ENCODE results near the gene DLGAP1.

DNA sequence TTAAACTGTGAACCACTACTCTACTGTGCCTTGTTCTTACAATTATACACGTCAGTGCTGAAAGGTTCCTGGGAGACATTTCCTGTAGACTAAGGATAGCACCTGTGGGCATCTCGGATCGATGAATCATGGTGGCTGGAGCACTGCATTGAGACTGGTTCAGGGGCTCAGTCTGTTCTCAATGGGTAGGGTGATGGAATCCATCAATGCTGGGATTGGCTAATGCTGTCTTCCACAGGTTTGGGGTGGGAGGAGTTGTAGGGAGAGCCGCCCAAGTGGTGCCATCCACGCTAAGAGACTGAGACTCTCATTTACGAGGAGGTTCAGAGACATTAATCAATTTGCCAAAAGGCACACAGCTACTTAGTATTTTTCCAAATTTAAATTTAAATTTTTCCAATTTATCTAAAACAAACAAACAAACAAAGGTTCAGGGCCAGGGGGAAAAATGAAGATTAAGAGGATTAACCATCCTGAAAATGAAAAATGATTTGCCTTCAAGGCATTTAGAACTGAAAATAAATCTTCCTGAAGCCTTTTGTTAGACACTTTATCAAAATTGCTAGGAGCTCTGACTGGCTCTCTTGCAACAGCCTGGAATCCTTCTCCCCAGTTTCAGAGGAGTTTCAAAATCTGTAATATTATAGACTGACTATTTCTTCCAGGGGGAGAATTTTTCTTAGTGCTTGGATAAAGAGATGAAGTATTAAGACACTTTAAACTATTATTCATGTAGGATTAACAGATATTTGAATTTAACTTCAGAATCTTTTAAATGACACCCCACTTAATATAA, 645.9 kb downstream of the DLGAP1 start:
- TF ChIP-seq, protein P1, sequence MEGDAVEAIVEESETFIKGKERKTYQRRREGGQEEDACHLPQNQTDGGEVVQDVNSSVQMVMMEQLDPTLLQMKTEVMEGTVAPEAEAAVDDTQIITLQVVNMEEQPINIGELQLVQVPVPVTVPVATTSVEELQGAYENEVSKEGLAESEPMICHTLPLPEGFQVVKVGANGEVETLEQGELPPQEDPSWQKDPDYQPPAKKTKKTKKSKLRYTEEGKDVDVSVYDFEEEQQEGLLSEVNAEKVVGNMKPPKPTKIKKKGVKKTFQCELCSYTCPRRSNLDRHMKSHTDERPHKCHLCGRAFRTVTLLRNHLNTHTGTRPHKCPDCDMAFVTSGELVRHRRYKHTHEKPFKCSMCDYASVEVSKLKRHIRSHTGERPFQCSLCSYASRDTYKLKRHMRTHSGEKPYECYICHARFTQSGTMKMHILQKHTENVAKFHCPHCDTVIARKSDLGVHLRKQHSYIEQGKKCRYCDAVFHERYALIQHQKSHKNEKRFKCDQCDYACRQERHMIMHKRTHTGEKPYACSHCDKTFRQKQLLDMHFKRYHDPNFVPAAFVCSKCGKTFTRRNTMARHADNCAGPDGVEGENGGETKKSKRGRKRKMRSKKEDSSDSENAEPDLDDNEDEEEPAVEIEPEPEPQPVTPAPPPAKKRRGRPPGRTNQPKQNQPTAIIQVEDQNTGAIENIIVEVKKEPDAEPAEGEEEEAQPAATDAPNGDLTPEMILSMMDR (IDR thresholded peaks at IDR 0.05) = no peak
- no peak for TF ChIP-seq POLR2A (IDR thresholded peaks at IDR 0.05)

Measured in right lobe of liver (tissue), 4 donors.